Lower leg skin (tissue), 3 donors: ENCODE data around the gene HS3ST4.

ENCODE experiments used
- CTCF ChIP-seq, 3 donors: fragments of 450-650 bp; IDR thresholded peaks; one replicate each; pipeline ENCODE4 v1.5.1; 2016; ENCODE audit warnings: antibody characterized with exemption in 3 of 3, mild to moderate bottlenecking in 3 of 3, moderate library complexity in 2 of 3
- POLR2A ChIP-seq, 2 donors: fragments of 450-650 bp; IDR thresholded peaks; one replicate each; pipeline ENCODE4 v1.6.1; 2016 to 2017; ENCODE audit warnings: antibody characterized with exemption in 2 of 2, mild to moderate bottlenecking in 1 of 2, moderate library complexity in 1 of 2

GRCh38 chr16:26087091-26087490 lies 395.3 kb downstream of the HS3ST4 start:
- no peak for TF ChIP-seq CTCF (IDR thresholded peaks at IDR 0.05)
- no peak for TF ChIP-seq POLR2A (IDR thresholded peaks at IDR 0.05)
